Mucosa of descending colon (tissue), 3 donors: ENCODE data around the gene ATOH7. TPM values are rescaled to one million over a fixed set of nuclear protein-coding genes. Genes with fewer than 3 reads are reported as not detected.

ENCODE experiments used
- ATAC-seq: fragments of 200-7000 bp; cut with Tn5 transposase; one replicate; pipeline ENCODE4 v1.9.1; 2020; ENCODE audit warnings: mild to moderate bottlenecking, moderate library complexity
- DNase-seq, 3 donors: peaks; one replicate each; pipeline ENCODE4 v3.0.0-alpha.2; 2020
- H3K36me3 ChIP-seq: fragments of 200-600 bp; one replicate; pipeline ENCODE4 v1.8.0; 2021; ENCODE audit warnings: low read depth, mild to moderate bottlenecking
- H3K4me1 ChIP-seq: fragments of 200-600 bp; one replicate; pipeline ENCODE4 v1.8.0; 2021; ENCODE audit warnings: low read depth, mild to moderate bottlenecking
- H3K4me3 ChIP-seq: fragments of 200-600 bp; one replicate; pipeline ENCODE4 v1.8.0; 2021; ENCODE audit warnings: mild to moderate bottlenecking
- H3K9me3 ChIP-seq: fragments of 200-600 bp; one replicate; pipeline ENCODE4 v1.8.0; 2021; ENCODE audit warnings: mild to moderate bottlenecking
- intact Hi-C, 2 donors: fragments of 100-400 bp; cut with DNase I in 1 of 2; cut with micrococcal nuclease in 1 of 2; formaldehyde crosslinking; loops; one replicate each; pipeline versions ENCODE4 v1.11.0 to v1.11.1; 2022; cut with DNase I, micrococcal nuclease
- total RNA-seq, 3 donors: library from RNA; stranded (reverse); fragmentation: NEBNext Ultra II Directional in 2 of 3; extraction: Animal tissue kit (Norgen Biotek cat#: 25700) in 2 of 3; gene quantifications; one replicate each; pipeline versions ENCODE4 v1.2.1 to v1.2.4, GENCODE V29; 2021 to 2023
- TF ChIP-seq, protein P1 (sequence below): fragments of 200-600 bp; IDR thresholded peaks from one replicate; pipeline ENCODE4 v1.8.0; 2022; ENCODE audit warnings: antibody characterized with exemption, mild to moderate bottlenecking
- donor health status: DM: no; HTN: no; CAD: no; lungs with moderate emphysema.
- donor health status: DM: no; HTN: no; CAD: no.
- donor health status: DM: no; HTN: yes; CAD: no.

ATOH7 gene
- total RNA-seq, 3 donors from 2014 or later = 0.19 to 0.53 TPM; not detected in 1

DNA sequence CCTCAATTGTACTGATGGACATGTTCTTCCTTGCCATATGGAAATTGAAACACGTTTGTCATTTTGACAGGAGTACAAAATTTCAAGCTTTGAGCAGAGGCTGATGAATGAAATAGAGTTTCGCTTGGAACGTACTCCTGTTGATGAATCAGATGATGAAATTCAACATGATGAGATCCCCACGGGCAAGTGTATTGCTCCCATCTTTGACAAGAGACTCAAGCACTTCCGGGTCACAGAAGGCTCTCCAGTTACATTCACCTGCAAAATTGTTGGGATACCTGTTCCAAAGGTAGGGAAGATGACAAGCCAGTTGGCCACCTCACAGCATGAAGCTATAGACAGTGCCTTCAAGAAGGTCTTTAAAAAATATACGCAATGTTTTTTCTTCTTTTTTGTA lies 43.1 kb downstream of the ATOH7 start:
- DNase-seq = no peak
- intact Hi-C loops = no loop called here

DNA sequence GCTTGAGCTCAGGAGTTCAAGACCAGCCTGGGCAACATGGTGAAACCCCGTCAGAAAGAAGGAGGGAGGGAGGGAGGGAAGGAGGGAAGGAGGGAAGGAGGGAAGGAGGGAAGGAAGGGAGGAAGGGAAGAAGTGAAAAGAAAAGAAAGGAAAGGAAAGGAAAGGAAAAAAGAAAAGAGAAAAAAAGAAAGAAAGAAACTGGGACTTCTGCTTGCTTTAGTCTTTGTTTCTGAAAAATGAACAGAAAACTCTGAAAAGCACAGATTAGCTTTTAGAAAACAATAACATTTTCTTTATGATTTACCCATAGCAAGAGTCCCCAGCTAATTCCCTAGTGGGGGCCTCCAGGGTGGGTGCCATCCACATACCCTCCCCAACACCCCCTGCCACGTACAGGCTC lies 46.8 kb downstream of the ATOH7 start:
- Histone ChIP-seq H3K36me3 (no peaks in the 10 kb centered on the region), H3K9me3 (no peaks in the 10 kb centered on the region), H3K4me3 (no peak overlapping the region), H3K4me1 (no peaks in the 10 kb centered on the region)
- intact Hi-C loops = no loop called here
- DNase-seq = no peak
- ATAC-seq = no peak
- TF ChIP-seq, protein P1, sequence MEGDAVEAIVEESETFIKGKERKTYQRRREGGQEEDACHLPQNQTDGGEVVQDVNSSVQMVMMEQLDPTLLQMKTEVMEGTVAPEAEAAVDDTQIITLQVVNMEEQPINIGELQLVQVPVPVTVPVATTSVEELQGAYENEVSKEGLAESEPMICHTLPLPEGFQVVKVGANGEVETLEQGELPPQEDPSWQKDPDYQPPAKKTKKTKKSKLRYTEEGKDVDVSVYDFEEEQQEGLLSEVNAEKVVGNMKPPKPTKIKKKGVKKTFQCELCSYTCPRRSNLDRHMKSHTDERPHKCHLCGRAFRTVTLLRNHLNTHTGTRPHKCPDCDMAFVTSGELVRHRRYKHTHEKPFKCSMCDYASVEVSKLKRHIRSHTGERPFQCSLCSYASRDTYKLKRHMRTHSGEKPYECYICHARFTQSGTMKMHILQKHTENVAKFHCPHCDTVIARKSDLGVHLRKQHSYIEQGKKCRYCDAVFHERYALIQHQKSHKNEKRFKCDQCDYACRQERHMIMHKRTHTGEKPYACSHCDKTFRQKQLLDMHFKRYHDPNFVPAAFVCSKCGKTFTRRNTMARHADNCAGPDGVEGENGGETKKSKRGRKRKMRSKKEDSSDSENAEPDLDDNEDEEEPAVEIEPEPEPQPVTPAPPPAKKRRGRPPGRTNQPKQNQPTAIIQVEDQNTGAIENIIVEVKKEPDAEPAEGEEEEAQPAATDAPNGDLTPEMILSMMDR = no peak

More for the DNA sequence above, 43.1 kb downstream of the ATOH7 start:
- TF ChIP-seq, protein P1 = no peak
- no peaks in the 10 kb centered on the region for H3K4me1 ChIP-seq
- H3K9me3 ChIP-seq = no peaks in the 10 kb centered on the region
- no peak overlapping the region for H3K4me3 ChIP-seq
- no peaks in the 10 kb centered on the region for H3K36me3 ChIP-seq
- ATAC-seq = no peak

DNA sequence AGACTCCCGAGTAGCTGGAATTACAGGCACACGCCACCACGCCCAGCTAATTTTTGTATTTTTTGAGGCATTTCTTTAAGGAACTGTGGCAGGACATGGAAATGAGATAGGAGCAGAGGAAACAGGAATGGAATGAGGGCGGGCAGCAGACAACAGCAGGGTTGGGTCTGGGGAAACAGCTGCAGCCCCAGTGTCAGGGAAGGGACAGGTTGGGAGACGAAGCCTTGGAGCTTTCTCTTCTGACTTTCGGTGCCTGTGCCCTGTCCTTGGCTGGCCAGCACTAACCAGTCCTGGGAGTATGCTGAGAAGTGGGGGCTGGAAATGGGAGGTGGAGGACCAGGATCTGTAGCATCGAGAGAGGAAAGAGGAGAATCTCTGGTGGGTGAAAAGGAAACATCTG lies 47.4 kb downstream of the ATOH7 start:
- H3K4me3 ChIP-seq = no peak overlapping the region
- H3K36me3 ChIP-seq = no peaks in the 10 kb centered on the region
- no peaks in the 10 kb centered on the region for H3K4me1 ChIP-seq
- H3K9me3 ChIP-seq = no peaks in the 10 kb centered on the region
- ATAC-seq (no peak), DNase-seq (no peak)
- intact Hi-C loops = no loop called here
- TF ChIP-seq, protein P1 = no peak

Other genes with a start within 250 kb of the ATOH7 start
- 10 to 100 TPM; 54.1 to 72.2 (median 62.3) TPM for gene HERC4, start 156.8 kb downstream of the ATOH7 start, total RNA-seq
- 1 to 10 TPM in 1 of 3 donors, under 1 TPM in 2; 0.47 to 1.8 (median 0.93) TPM for gene MYPN, start 122.6 kb downstream of the ATOH7 start, total RNA-seq
- gene HNRNPH3, start 100.0 kb upstream of the ATOH7 start, total RNA-seq = 100 to 1,000 TPM in 2 of 3 donors, 10 to 100 TPM in 1; 87.4 to 135 (median 102) TPM
- gene PBLD, start 100.8 kb upstream of the ATOH7 start, total RNA-seq = 100 to 1,000 TPM in 1 of 3 donors, 10 to 100 TPM in 2; 40.3 to 115 (median 67.2) TPM
- gene RUFY2, start 175.2 kb upstream of the ATOH7 start, total RNA-seq = 10 to 100 TPM; 20.5 to 28.3 (median 26.1) TPM
- 1 to 10 TPM; 3.3 to 8.7 (median 5.2) TPM for gene DNA2, start 239.9 kb upstream of the ATOH7 start, total RNA-seq